Fibroblast of upper back skin (primary cell): ENCODE measurements around the gene CSTF3.
"Not testable (repeated sequence)": the region's sequence is repeated elsewhere in the genome, so short reads cannot be mapped to it uniquely, and the experiment has no call there.

ENCODE experiments used
- DNase-seq: peaks from one replicate; pipeline ENCODE4 v3.0.0-alpha.2; 2013

Gene CSTF3

DNA sequence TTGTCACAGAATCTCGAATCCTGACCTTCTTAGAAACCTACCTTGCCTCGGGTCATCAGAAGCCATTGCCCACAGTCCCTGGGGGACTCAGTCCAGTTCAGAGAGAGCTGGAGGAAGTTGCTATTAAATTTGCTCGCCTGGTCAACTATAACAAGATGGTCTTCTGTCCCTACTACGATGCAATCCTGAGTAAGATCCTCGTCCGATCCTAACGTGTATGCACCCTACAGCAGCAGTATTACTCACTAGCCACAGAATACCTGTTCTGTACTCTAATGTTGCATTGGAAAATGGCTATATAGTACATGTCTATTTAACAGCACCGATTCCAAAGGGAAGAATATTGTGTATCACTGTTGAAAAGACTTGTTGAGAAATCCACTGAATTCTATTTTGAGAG is 88.8 kb downstream of the CSTF3 start:
- DNase-seq: peak; percentile 39

DNA sequence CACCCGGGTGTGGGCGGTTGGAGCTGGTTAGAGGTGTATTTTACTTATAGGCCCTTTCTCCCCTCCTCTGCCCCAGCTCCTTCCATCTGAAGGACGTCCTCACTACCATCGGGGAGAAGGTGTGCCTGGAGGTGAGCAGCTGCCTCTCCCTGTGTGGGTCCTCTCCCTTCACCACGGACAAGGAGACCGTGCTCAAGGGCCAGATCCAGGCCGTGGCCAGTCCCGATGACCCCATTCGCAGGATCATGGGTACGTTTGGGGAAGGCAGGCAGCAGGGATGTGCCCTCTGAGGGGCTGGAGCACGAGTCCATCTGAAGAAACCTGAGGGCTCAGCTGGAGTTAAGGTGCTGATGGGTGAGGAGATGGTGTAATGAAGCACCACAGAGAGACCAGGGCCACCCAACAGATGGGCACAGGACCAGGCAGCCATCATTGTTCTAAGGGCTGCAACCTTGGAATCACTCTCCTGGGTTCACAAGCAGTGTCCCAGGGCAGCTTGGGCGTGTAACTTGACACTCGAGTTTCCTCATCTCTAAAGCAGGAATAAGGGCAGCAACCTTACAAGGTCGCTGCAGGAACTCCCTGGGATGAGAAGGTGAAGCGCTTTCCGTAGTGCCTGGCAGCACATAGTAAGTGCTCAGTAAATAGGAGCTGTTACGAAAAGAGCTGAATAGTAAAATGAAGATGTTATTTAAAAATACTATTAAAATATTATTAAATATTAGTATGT is 92.5 kb downstream of the CSTF3 start:
- no peak for DNase-seq

DNA sequence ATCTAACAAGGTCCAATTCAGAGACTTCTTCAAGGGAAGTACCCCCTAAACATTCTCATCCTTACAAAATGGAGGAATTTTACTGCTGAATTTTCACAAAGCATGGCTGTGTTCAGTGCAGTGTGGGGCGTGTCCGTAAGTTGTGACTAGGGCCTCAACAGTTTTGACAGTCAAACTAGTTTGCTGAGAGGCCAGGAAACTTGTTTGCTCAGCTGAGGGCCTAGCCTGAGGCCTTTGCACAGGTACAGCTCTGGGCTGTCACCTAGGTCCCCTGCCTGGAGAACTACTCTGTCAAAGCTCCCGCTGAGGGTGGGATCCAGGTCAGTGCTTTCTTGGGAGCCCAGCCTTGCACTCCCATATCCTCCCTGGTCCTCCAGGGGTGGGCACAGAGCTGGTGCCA is 94.0 kb downstream of the CSTF3 start:
- no peak for DNase-seq

DNA sequence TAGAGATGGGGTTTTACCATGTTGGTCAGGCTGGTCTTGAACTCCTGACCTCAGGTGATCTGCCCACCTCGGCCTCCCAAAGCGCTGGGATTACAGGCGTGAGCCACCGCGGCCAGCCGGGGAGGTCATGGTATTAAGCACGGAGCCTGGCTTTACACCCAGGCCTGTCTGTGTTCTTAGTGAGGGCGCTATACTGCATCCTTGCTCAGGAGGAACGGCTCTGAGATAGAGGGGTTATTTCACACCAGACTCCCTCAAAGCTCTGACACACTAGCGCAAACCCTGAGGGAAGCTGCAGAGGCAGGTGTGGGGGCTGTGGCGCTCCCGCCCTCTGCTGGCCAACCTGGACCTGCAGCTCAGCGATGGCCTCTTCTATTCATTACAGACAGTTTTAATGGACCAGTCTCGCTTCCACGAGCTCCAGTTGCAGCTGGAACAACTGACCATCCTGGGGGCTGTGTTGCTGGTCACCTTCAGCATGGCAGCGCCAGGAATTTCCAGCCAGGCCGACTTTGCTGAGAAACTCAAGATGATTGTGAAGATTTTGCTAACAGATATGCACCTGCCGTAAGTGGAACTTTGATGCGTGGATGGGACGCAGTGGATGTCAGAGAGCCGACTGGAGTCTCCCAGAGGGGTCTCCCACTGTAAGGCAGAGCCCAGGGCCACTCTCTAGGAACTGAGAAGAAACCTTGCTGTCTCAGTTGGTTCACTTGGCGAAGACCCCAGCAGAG is 95.7 kb downstream of the CSTF3 start:
- peak; percentile 59 for DNase-seq

DNA sequence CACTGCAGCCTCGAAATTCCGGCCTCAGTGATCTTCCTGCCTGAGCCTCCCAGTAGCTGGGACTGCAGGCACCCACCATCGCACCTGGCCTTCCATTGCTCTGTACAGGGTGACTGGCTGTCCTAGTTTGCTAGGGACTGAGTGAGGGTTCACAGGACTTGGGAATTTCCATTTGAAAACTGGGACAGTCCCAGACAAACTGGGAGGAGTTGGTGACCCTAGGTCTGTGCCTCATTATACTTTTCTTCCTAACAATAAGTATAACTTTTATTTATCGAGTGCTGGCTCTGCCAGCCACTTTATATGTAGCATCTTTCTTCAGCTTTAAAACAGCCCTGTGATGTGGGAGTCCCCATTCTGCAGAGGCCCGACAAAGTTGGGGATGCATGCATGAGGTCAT is 96.4 kb downstream of the CSTF3 start:
- no peak for DNase-seq

DNA sequence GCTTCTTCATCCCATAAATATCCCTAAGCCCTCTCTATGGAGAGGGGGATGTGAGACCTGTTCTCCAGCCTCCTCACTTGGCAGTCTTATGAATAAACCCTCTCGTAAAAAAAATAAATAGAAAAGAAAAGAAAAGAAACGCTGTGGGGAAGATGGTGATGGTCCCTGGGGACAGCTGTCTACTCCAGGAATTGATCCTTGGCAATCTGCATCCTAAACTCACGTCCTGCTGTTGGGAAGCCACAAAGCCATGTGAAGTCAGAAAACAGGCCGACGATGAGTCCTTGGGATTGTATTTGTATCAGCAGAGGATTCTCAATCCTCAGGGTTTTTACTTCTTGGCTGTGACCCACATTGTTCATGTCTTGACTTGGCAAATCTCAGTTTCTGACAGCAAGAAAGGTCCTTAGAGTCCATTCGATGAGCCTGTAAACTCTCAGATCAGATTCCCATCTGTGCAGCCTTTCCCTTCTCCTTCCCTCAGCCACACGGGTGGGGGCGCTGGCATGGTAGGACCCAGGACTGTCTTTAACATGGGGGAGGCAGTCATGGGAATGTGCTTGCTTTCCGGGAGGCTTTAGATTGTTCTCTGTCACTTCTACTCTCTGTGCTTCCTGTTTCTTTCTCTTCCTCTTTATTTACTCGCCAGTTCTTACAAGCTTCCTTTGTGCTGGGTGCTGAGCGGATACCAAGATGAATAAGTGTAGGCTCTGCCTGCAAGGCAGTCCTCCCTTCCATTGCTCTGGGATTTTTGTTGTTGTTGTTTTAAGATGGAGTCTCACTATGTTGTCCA is 97.1 kb downstream of the CSTF3 start:
- DNase-seq: peak; percentile 19

DNA sequence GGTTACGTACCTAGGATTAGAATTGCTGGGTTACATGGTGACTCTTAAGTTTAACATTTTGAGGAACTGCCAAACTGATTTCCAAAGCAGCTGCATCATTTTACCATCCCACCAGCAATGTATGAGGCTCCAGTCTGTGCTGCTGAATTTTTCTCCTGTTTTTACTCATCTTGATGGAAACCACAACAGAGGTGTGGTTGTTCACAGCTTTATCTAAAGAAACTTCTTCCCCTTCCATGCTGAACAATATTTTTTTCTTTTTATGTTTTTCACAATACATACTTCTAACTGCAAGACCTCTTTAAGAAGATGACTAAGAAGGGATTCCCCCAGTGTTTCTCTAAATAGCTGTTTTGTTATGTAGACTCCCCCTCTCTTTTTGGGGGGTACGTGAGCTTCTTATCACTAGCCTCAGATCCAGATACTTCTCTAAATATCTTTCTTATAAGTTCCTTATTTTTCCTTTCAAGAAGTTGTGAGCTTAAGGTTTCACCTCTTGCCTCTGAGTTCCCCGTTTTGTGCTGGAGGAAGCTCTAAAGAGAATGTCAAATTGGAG is 97.9 kb downstream of the CSTF3 start:
- DNase-seq: peak; percentile 76

DNA sequence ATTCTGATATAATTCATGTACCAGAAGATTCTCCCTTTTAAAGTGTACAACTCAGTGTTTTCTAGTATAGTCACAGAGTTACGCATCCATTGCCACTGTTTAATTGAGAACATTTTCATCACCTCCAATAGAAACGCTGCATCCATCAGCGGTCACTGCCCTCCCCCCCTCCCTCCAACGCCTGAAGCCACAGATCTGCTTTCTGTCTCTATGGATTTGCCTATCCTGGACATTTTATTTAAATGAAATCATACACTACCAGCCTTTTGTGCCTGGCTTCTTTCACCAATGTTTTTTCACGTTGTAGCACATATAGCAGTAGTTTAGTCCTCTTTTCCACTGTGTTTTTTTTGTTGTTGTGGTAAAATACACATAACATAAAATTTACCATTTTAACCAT is 99.1 kb downstream of the CSTF3 start:
- DNase-seq: peak; percentile 13

DNA sequence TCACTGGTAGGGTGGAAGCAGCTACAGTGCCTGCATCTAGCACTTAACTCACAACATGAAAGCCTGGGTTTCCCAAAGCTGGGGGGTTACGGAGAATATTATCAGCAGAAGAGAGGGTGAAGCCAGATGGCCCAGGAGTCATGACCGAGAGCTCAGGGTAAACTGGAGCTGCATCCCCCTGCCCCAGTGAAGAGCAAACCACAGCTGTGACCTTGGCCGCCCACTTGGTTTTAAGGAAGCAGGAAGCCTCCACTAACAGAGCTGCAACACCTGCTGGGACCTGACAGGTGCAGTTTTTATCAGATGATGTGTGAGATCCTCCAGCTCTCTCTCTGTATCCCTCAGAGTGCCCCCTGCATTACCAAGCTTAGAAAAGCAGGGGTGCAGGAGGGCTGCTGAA is 101.0 kb downstream of the CSTF3 start:
- no peak for DNase-seq

DNA sequence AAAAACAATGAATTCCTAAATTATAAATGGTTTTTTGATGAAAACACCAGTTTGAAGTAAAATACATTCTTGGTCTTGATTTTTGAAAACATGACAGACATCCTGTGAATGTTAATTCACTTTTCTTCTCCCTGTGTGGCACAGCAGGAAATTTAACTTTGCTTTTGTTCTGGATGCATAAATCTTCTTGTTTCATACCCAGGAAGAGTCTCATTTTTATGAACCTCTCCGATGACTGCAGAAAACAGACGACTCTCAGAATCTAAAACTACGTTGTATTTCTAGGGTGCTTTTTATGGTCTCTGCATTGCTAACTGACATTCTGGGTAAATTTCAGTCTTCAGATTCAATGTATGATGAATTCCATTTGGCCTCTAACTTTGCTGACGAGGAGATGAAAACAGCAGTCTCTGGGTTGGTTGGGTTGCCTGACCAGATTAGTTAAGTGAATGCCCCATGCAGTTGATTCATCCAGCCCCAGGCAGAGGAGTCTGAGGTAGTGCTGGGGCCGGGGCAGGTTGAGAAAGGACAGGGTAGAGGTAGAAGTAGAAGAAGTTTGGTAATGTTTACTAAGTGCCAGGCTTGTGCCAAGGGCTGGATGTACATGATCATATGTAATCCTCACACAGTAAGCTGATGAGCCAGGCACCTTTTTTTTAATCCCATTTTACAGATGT is 101.8 kb downstream of the CSTF3 start:
- no peak for DNase-seq

DNA sequence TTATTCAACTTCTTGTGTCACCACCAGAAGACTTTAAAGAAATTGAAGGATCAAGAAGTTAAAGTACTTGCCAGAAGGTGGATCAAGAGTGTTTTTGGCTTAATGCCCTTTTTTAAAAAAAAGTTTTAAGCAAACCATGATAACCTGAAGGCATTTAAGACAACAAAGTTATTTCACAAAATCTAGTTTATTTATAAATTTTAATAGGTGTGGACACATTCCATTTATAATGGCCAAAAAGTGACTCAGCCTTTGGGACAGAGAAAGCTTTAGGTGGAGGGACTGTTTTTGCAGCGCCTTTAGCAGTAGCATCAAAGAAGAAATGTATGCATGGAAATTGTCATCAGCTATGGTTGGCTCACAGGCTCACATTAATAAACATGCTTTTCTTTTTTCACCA is 104.0 kb downstream of the CSTF3 start:
- DNase-seq: no peak

DNA sequence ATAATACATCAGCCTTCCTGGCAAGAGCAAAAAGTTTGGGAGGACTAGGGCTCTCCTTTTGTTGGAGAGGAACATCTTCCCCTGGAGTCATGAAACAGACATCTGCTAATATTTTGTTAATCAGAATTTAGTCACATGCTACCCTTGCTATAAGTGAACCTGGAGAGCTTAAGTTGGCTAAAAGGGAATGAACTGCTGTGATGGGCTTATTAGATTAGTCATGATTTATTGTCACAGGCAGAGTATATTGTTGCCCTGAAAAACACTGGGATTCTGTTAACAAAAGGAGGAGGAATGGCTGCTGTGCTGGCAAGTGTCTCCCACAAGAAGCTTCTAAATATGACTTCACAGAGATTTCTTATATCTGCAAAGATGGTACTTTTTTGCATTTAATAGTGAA is 105.9 kb downstream of the CSTF3 start:
- no peak for DNase-seq

DNA sequence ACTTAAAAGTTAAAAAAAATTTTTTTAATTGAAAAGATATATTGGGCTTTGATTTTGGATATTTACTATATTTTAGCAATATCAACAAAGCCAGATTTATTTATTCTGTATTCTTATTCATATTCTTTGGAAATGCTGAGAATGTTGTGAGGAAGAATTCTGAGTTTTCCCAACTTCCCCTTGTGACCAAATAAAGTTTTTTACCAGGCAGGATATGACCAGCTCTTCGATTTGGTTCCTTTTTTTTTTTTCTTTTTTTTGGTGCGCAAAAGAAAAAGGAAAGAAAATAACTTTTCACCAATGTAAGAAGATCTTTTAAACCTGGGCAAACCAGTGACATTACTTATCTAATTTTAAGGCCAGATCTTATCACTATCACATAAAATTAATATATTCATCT is 109.0 kb downstream of the CSTF3 start:
- no peak for DNase-seq

DNA sequence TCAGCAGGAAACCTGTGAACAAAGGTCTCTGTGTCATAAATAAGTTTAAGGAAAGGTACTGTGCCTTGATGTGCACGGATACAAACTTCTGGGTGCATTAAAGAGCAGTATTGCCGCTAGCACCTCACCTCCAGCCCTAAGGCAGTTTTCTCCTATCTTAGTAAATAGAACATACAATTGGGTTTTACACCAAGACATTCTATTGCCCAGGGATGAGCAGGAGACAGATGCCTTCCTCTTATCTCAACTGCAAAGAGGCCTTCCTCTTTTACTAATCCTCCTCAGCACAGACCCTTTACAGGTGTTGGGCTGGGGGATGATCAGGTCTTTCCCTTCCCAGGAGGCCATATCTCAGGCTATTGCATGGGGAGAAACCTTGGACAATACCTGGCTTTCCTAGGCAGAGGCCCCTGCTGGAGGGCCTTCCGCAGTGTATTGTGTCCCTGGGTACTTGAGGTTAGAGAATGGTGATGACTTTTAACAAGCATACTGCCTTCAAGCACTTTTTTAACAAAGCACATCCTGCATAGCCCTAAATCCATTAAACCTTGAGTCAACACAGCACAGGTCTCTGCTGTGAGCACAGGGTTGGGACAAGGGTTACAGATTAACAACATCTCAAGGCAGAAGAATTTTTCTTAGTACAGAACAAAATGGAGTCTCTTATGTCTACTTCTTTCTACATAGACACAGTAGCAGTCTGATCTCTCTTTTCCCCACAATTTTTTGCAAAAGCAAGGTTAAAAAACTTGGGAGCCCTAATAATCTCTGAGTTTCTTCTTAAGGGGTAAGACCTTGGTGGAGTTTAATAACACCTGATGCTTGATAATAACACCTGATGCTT is 111.5 kb downstream of the CSTF3 start:
- DNase-seq: not testable (repeated sequence)

DNA sequence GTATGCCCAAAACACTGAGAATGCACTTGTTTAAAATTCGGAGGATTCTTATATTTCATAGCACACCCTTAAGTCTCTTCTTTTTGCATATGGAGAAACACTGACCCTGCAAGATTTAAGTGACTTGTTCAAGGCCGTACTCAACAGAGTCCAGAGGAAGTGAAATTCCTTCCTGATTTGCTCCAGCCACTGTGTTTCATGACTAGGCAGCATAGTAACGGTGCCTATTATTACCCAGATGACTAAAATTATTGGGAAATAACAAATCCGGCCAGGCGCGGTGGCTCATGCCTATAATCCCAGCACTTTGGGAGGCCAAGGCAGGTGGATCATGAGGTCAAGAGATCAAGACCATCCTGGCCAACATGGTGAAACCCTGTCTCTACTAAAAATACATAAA is 112.6 kb downstream of the CSTF3 start:
- not testable (repeated sequence) for DNase-seq

DNA sequence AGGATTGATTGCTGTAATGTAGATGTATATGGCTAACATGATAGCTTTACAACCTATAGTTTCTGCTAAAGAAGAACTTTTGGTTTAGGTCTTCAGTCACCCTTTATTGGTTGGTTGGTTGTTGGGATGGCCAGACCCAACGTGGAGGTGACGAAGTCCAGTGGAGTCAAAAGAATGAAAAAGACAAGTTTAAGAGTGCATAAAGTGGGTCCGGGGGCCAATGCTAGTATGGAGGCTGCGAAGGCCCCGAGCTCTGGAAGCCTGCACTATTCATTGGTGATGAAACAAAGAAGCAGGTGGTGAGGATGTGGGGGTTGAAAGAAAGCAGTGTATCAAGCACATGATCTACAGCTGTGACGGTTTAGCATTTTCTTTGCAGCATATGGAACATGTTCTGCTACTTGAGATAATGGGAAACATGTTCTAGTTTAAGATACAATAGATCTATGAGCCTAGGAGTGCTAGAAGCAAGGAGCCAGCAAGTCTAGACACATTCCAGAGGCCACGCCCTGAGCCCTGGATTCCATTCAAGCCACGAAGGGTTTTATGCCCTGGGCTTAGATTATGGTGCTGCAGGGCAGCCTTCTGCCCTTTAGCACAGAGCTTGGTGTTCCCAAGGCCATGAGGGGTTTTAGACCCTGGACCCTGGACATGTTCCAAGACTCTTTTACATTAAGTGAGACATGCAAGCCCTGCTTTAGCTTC is 115.6 kb downstream of the CSTF3 start:
- peak; percentile 57 for DNase-seq

DNA sequence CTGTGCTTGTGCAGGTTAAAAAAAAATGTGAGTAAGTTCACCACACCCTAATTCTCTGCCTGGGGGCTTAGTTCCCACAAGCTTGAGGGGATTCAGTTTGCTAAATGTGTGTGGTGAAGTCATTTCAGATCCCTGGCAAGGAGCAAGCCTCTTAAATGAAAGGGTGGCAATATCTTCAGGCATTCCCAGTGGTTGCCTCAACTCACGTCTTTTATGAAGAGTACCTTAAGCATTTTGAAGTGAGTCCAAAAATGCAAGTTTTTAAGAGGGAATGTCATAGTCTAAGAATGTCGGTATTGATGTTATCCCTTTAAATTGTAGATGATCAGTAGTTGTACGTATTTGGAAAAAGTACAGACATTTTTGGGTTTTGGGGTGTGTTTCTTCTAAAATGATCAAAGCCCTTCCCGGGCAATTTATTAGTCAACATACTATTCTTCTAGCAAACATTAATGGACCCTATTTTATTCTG is 117.0 kb downstream of the CSTF3 start:
- DNase-seq: peak; percentile 68

DNA sequence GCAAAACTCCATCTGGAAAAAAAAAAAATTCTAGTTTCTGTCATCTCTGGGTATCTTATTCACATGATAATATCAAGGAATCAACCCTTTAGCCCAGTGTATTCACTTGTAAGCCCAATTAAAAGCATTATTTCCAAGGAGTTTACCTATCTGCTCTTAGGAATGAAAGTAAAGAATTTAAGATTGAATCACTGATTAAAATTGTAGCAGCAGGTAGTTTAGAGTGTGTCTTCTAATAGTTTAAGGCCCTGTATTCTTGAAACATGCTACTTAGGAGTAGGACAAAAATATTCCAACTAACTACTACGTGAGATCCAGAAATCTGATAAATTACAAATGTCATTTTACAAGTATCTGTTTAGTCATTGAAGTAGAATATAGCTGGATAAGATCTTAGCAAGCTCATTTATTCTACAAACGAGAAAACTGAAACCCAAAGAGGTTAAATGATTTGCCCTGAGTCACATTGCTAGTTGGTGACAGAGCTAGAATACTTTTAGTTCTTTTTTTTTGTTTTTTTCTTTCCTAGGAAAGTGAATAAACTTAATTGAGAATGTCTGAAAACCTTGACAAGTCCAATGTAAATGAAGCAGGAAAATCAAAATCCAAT is 118.0 kb downstream of the CSTF3 start:
- DNase-seq: no peak

DNA sequence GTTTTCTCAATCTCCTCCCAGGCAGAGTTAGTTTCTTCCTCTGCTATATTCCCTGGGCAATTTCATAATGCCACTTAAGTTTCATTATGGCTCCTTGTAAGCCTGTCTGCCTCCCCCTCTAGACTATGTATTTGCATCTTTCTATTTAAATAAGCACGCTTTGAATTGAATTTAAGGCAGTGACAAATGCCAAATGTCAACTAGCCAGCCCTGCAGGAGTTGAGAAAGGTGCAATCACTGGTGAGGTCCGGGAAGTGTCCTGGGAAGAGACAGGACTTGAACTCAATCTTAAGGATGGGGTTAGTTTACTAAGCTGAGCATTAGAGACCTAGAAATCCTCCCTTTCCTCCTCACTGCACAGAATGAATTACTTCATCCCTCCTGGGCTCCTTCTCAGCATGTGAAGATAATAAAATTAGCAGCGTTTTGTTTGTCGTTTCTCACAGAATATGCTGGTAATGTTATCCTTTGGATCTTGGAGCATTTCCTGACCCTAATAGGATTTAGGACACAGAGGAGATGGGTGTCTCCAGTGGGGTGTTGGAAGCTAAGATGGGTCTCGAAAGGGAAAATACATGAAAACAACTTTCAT is 120.3 kb downstream of the CSTF3 start:
- no peak for DNase-seq
